HFF-Myc (cell line): Measurements from ENCODE around the gene PWWP2B.

Experiments used
- DNase-seq: peaks from one replicate; pipeline ENCODE4 v3.0.0-alpha.2; 2011; ENCODE audit warnings: low read depth; ENCODE audit errors: extremely low read depth
- H3K4me3 ChIP-seq: replicated peaks from 2 replicates; pipeline ENCODE4 v1.5.1; 2011; ENCODE audit warnings: low read depth, mild to moderate bottlenecking, control low read depth, low read length
- TF ChIP-seq, protein P1 (sequence below): IDR thresholded peaks from 2 replicates; pipeline ENCODE4 v1.5.1; 2012; ENCODE audit warnings: mild to moderate bottlenecking, low read depth, low read length, control low read depth; ENCODE audit errors: missing control alignments

Gene PWWP2B

DNA sequence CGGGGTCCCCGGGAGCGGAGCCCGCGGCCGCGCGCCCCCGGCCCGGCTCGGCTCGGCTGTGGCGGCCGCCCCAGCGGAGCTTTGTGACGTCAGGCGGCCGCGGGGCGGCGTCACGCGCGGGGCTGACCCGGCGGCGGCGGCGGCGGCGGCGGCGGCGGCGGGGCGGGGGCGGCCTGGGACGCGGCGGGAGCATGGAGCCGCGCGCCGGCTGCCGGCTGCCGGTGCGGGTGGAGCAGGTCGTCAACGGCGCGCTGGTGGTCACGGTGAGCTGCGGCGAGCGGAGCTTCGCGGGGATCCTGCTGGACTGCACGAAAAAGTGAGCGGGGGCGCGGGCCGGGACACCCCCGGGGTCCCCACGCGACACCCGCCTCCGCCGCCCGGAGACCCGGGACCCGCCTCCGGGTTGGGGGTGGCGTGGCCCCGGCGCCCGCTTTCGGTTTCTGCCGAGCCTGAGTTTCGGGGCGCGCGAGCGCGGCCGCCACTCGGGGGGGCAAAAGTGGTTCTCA is at the start of gene PWWP2B:
Gene PWWP2B, plus strand, starts transcription at position 165 of the 506 bp plus-strand sequence. Its CDS starts 27 bp downstream, at position 192.
- peak within 1 kb of the TSS; percentile 71 for H3K4me3 ChIP-seq
- TF ChIP-seq, protein P1, sequence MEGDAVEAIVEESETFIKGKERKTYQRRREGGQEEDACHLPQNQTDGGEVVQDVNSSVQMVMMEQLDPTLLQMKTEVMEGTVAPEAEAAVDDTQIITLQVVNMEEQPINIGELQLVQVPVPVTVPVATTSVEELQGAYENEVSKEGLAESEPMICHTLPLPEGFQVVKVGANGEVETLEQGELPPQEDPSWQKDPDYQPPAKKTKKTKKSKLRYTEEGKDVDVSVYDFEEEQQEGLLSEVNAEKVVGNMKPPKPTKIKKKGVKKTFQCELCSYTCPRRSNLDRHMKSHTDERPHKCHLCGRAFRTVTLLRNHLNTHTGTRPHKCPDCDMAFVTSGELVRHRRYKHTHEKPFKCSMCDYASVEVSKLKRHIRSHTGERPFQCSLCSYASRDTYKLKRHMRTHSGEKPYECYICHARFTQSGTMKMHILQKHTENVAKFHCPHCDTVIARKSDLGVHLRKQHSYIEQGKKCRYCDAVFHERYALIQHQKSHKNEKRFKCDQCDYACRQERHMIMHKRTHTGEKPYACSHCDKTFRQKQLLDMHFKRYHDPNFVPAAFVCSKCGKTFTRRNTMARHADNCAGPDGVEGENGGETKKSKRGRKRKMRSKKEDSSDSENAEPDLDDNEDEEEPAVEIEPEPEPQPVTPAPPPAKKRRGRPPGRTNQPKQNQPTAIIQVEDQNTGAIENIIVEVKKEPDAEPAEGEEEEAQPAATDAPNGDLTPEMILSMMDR = no peak
- DNase-seq = no peak

DNA sequence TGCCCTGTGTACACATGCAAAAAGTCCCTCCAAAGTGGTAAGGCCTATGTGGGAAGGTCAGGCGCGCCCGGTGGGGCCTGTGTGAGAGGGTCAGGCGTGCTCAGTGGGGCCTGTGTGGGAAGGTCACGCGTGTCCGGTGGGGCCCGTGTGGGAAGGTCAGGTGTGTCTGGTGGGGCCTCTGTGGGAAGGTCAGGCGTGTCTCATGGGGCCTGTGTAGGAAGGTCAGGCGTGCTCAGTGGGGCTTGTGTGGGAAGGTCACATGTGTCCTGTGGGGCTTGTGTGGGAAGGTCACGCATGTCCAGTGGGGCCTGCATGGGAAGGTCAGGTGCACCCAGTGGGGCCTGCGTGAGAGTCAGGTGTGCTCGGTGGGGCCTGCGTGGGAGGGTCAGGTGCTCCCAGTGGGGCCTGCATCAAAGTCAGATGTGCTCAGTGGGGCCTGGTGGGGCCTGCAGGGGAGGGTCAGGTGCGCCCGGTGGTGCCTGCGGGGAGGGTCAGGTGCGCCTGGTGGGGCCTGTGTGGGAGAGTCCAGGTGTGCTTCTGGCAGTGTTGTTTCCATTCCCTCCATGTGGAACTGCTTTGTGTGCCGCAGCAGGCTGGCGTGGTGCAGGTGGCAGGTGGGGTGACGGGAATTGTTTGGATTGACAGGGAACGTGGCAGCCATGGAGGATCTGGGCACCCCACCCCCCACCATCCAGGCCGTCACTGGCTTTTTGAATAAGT is 49.6 kb upstream of the PWWP2B start:
- no peak for DNase-seq
- H3K4me3 ChIP-seq = no peak overlapping the region
- TF ChIP-seq, protein P1 = no peak

- TF ChIP-seq, protein P1 = no peak
- DNase-seq = no peak
- no peak overlapping the region for H3K4me3 ChIP-seq
These were observed 49.1 kb upstream of the PWWP2B start for GRCh38 chr10:132347931-132348267.

GRCh38 chr10:132349766-132350165 is 47.2 kb upstream of the PWWP2B start:
- DNase-seq = no peak
- TF ChIP-seq, protein P1 = no peak
- no peak overlapping the region for H3K4me3 ChIP-seq

- no peak overlapping the region for H3K4me3 ChIP-seq
- TF ChIP-seq, protein P1 = no peak
- no peak for DNase-seq
These were observed 46.6 kb upstream of the PWWP2B start for GRCh38 chr10:132350391-132350790.

GRCh38 chr10:132350946-132351345 is 46.1 kb upstream of the PWWP2B start:
- TF ChIP-seq, protein P1 = no peak
- H3K4me3 ChIP-seq = no peak overlapping the region
- DNase-seq = no peak
